Erythroblast (primary cell): ENCODE results near the gene DSCAM.

Experiments
- GATA1 ChIP-seq: IDR thresholded peaks from 2 replicates; pipeline ENCODE4 v1.6.1; 2011; ENCODE audit warnings: low read depth, mild to moderate bottlenecking, control low read depth, low read length, moderate library complexity
- POLR2A ChIP-seq: IDR thresholded peaks from 2 replicates; pipeline ENCODE4 v1.6.1; 2011; ENCODE audit warnings: mild to moderate bottlenecking, low read length

- TF ChIP-seq POLR2A: no peak
- TF ChIP-seq GATA1: no peak
These were observed 700.6 kb downstream of the DSCAM start for GRCh38 chr21:40146216-40146837.
